ENCODE measurements around the gene SPINT2.
A peak's percentile ranks its signal among the peaks of the same experiment; 100 is the strongest.

SPINT2 gene

GRCh38 chr19:38303517-38304351 lies 39.4 kb downstream of the SPINT2 start, which contains the start of gene C19orf33:
C19orf33 (plus strand) TSS chr19:38304251; CDS start chr19:38304262, 11 bp downstream.
- DNase-seq, result no peak

DNA sequence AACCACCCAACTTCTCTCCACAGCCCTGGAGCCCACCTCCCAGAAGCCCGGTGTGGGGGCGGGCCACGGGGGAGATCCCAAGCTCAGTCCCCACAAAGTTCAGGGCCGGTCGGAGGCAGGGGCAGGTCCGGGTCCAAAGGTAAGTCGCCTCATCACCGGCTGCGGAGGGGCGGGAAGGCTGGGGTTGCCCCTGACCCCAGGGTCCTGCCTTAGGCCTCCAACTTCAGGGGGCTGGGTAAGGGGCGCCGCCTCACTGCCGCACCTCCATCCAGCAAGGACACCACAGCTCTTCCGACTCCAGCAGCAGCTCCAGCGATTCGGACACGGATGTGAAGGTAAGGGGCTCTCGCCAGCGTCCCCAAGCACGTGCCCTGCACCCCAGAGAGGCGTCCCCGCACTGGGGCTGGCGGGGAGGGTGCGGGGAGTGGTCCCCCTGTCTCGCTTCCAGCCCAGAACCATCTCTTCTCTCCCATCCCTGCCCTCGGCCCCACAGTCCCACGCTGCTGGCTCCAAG lies 40.0 kb downstream of the SPINT2 start:
- no peak for DNase-seq

DNA sequence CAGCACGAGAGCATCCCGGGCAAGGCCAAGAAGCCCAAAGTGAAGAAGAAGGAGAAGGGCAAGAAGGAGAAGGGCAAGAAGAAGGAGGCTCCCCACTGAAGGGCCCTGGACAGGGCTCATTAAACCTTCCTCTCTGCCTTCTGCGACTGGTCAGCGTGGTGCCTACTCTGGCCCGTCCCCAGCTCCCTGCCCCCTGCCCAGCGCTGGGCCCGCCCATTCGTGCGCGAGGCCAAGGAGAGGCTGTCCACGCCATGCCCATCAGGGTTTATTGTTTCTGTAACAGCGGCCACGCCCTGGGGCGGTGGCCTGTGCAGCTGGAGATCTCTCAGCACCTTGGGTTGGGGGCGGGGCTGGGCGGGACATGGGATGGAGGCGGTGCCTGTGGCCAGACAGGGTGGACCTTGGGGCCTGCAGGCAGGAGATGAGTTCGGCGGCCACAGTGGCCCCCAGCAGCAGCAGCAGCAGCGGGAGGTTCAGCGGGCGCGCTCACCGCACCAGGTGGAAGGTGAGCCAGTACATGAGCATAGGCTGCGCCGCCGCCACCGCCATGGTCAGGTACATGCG lies 40.6 kb downstream of the SPINT2 start:
- no peak for DNase-seq

DNA sequence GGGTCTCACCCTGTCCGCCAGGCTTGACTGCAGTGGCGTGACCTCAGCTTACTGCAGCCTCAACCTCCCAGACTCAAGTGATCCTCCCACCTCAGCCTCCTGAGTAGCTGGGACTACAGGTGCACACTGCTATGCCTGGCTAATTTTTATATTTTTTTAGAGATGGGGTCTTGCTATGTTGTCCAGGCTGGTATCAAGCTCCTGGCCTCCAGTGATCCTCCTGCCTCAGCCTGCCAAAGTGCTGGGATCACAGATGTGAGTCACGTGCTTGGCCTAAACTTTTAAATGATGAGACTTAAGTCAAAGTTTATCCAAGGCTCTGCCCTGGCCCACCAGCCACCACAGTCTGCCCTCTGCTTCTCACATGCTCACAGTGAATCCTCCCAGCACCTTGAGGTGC lies 41.9 kb downstream of the SPINT2 start:
- DNase-seq, result no peak

DNA sequence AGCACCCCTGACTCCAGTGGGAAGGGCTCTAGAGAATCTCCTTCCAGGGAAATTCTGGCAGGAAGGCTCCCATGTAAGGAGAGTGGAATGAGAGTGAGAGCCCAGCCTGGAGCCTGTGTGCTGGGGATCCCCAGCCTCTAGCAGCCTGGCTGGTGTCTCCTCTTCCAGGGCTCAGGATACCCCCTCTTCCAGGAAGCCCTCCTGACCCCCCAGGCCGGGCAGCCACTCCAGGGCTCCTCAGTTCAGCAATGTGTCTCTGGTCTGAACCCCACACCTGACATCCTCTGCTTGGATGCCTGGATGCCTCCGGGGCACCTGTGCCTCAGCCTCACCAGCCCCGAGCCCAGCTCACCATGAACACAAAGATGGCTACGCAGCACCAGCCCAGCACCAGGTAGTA lies 42.7 kb downstream of the SPINT2 start:
- DNase-seq, result no peak

DNA sequence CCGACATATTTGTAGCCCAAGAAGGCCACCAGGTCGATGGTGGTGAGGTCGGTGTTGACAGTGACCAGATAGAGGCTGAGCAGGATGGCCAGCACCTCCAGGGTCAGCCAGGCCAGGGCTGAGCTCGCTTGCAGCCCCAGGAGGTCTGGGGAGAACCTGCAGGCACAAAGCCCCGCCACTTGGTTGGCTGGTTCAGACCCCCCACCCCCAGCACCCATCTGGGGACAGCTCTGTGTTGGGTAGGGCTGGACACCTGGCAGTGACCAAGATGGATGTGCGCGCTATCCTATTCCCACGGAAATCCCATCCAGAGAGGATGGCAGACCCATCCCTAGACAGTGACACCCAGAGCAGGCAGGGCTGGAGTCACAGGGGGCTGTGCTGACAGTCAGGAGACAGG lies 43.2 kb downstream of the SPINT2 start:
- no peak for DNase-seq

GRCh38 chr19:38308006-38308766 lies 43.8 kb downstream of the SPINT2 start:
- no peak for DNase-seq

DNA sequence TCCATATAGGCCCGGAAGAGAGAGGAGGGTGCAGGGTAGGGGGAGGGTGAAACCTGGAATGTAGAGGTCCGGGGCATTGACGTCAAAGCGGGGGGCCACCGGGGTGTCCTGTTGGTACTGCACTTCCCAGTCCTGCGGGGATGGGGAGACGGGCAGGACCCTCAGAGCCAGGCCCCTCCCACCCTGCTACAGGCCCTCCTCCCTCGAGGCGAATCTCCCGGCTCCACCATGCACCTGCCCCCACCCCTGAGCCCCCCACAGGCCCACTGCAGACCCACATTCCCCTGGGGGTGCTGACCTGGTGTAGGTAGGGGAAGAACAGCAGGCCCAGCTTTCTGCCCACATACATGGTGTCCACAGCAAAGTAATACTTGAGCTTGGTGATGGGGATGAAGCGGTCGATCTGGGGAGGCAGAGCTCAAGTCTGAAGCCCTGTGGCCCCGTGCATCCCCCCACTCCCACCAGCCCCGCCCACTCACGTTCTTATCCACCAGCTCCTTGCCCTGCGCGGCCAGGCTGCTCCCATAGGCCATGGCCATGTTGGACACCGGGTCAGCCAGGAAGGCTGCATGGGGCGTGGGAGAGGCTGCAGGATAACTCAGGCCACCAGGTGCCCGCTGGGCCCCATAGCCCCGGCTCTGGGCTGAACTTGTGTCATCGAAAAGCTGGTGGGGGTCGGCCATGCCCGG lies 44.7 kb downstream of the SPINT2 start:
- DNase-seq, result no peak

DNA sequence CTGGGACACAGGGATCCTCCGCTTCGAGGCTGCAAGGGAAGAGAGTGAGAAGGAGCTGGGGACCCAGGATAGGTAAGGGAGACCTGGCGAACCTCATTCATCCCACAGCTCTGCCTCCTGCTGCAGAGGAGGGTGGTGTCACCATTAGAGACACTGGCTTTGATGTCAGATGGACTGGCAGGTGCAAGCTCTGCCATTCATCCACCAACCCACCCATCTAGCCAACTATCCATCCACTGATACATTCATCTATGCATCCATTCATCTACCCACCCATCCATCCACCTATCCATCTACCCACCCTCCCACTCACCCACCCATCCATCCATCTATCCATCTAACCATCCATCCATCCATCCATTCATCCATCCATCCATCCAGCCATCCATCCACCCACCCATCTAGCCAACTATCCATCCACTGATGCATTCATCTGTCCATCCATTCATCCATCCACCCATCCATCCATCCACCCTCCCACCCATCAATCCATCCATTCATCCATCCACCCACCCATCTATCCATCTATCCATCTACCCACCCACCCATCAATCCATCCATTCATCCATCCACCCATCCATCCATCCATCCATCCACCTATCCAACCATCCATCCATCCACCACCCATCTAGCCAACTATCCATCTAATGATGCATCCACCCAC lies 45.4 kb downstream of the SPINT2 start:
- no peak for DNase-seq

DNA sequence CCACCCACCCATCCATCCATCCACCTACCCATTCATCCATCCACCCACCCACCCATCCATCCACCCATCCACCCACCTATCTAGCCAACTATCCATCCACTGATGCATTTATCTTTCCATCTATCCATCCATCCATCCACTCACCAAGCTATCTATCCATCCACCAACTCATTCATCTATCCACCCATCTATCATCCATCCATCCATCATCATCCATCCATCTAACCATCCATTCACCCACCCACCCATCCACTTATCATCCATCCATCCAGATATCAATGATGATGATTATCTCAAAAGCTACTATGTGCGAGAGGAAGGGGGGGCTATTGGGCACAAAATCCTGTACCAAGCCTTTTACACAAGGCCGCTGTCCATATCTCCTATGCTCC lies 45.9 kb downstream of the SPINT2 start:
- no peak for DNase-seq

- DNase-seq, result no peak
Measured at GRCh38 chr19:38310986-38311385, 46.6 kb downstream of the SPINT2 start.

DNA sequence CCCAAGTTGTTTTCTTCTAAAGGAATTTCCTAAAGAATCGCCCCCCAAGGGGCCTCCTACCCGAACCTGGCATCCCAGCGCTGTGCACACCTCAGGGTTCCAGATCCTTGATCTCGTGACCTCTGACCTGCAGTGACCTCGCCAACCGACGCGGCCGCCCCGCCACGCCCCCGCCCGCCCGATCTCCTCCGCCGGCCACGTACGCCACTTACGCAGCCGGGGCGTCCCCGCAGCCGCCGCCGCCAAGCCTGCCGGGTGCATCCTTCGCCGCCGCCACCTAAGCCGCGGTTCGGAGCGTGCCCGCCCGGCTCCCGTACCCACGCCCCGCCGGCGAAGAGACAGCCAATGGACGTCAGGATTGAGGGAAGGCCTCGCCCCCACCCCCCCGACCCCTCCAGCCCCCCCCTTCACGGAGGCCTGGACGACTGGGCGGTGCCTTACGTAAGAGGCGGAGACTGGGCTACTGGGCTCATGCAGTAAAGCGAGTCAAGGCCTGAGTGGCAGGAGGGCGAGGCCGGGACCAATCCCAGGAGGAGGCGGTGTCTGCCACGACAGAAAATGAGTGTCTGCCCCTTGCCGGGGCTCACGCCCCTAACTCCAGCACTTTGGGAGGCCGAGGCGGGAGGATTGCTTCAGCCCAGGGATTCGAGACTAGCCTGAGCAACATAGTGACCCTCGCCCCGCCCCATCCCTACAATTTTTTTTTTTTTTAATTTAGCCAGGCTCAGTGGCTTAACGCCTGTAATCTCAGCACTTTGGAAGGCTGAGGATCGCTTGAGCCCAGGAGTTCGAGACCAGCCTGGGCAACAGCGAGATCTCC lies 51.5 kb downstream of the SPINT2 start, which contains the start of gene YIF1B:
YIF1B (minus strand) TSS at position 291 of the 820 bp plus-strand sequence; CDS start at position 261, 30 bp downstream.
- DNase-seq, result peak; percentile 93

GRCh38 chr19:38316477-38317067 lies 52.2 kb downstream of the SPINT2 start:
- no peak for DNase-seq

GRCh38 chr19:38317104-38317612 lies 52.8 kb downstream of the SPINT2 start:
- no peak for DNase-seq

DNA sequence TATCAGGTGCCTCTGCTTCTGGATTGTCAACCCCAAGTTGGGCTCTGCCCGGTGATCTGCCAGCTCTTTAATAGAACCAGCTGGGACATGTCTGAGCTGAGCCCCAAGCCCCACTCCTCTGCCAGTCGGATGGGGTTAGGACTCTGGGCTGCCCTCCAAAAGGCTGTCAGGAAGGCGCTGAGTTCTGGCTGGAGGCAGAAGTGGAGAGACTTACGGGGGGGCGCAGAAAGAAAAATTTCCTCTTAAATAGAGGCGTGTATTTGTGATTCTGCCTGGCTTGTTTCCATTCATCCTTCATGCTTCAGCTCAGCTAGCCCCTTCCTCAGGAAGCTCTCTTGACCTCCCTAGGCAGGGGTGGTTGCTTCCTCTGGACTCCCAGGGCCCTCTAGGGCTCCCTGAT lies 54.3 kb downstream of the SPINT2 start:
- no peak for DNase-seq

DNA sequence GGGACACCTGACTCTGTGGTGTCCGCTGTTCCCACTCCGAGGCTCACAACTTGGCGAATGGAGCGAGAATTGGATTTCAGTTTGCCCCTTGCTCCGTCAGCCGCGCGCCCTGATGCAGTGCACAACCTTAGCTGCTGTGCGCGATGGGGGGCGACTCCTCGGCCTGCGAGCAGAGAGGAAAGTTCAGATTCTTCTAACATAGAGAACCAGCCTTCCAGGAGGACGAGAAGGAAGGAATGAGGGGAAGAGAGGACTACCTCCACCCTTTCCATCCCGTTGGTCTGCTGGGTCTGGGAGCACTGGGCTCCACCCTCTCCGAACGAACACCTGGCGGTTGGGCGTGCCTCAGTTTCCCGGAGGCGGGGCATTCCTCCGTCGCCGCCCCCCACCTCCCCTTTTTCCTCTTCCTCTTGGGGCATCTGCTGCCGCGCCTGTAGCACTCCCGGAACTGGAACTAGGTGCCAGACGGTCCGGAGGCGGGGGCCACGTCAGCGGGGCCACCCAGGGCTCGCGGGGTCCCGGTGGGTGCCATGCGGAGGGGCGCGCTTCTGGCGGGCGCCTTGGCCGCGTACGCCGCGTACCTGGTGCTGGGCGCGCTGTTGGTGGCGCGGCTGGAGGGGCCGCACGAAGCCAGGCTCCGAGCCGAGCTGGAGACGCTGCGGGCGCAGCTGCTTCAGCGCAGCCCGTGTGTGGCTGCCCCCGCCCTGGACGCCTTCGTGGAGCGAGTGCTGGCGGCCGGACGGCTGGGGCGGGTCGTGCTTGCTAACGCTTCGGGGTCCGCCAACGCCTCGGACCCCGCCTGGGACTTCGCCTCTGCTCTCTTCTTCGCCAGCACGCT lies 55.3 kb downstream of the SPINT2 start, which contains the start of gene KCNK6:
KCNK6 (plus strand) TSS at position 425 of the 838 bp plus-strand sequence; CDS start at position 531, 106 bp downstream.
- peak; percentile 6 for DNase-seq

GRCh38 chr19:38320969-38321339 lies 56.6 kb downstream of the SPINT2 start:
- DNase-seq, result no peak

DNA sequence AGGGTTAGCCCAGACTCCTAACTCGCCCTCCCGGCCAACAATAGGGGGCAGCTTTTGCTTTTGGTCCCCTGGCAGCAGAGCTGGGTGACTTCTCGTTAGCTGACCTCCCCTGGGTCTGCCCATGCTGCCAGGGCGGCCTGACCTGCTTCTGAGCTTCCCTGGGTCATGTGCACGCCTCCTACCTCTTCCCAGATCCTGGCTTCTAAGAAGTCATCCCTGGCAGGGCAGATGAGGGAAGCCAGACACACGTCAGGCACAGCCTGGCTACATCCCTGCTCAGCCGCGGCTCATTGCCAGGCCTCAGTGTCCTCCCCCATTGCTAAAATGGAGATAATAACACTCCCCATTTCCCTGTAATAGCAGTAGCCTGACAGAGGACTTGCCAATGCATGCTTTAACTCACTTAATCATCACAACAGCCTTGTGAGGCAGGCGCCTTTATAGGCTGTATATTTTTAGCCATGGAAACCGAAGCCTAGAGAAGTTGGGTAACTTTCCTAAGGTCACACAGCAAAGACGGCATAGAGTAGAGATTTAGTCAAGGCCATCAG lies 57.3 kb downstream of the SPINT2 start:
- DNase-seq, result no peak

GRCh38 chr19:38323291-38323690 lies 58.9 kb downstream of the SPINT2 start:
- DNase-seq, result no peak

Measured in effector CD8-positive, alpha-beta T cell (primary cell).